OCI-LY3 (cell line): ENCODE results near the gene PRMT3.

ENCODE experiments used
- CTCF ChIP-seq: fragments of 200-600, 300-600 bp; sonication (generic); IDR thresholded peaks from 2 replicates; pipeline ENCODE4 v1.5.1; 2014; ENCODE audit warnings: antibody characterized with exemption, low read length, low read depth
- EZH2phosphoT487 ChIP-seq: fragments of 200-600 bp; shearing (Covaris generic); IDR thresholded peaks from 2 replicates; pipeline ENCODE4 v1.6.1; 2018; ENCODE audit warnings: antibody characterized with exemption, mixed run types, low read depth

- TF ChIP-seq CTCF (no peak), EZH2phosphoT487 (no peak)
Measured at GRCh38 chr11:20448834-20449233, 61.3 kb downstream of the PRMT3 start.
